MM.1S (cell line): ENCODE results near the gene DHCR7.

Experiments
- DNase-seq: peaks from one replicate; pipeline ENCODE4 v3.0.0-alpha.2; 2015
- H2AFZ ChIP-seq: fragments of 300-600 bp; sonication (generic); 2 replicates; pipeline ENCODE4 v1.6.0; 2016; ENCODE audit warnings: antibody characterized with exemption, low read length
- H3F3A ChIP-seq: fragments of 300-600 bp; sonication (generic); 2 replicates; pipeline ENCODE4 v1.6.1; 2016; ENCODE audit warnings: mild to moderate bottlenecking, antibody characterized with exemption, low read length, moderate library complexity, mixed read lengths; ENCODE audit not compliant: insufficient read depth
- H3K27ac ChIP-seq: fragments of 300-600 bp; sonication (generic); 2 replicates; pipeline ENCODE4 v1.5.1; 2016; ENCODE audit warnings: mild to moderate bottlenecking, low read length
- H3K27me3 ChIP-seq: fragments of 300-600 bp; sonication (generic); replicated peaks from 2 replicates; pipeline ENCODE4 v1.6.0; 2016; ENCODE audit warnings: low read length; ENCODE audit not compliant: insufficient read depth
- H3K36me3 ChIP-seq: fragments of 300-600 bp; sonication (generic); replicated peaks from 2 replicates; pipeline ENCODE4 v1.6.1; 2016; ENCODE audit warnings: mild to moderate bottlenecking, low read length, mixed read lengths; ENCODE audit not compliant: insufficient read depth
- H3K4me1 ChIP-seq: fragments of 300-600 bp; sonication (generic); 2 replicates; pipeline ENCODE4 v1.6.1; 2016; ENCODE audit warnings: low read length, mixed read lengths
- H3K4me2 ChIP-seq: fragments of 300-600 bp; sonication (generic); 2 replicates; pipeline ENCODE4 v1.6.0; 2016; ENCODE audit warnings: low read depth, low read length
- H3K4me3 ChIP-seq: fragments of 300-600 bp; sonication (generic); 2 replicates; pipeline ENCODE4 v1.5.1; 2016; ENCODE audit warnings: low read length, mixed read lengths
- H3K79me2 ChIP-seq: fragments of 300-600 bp; sonication (generic); 2 replicates; pipeline ENCODE4 v1.6.1; 2016; ENCODE audit warnings: mixed run types, low read length, mixed read lengths
- H3K9ac ChIP-seq: fragments of 300-600 bp; sonication (generic); 2 replicates; pipeline ENCODE4 v1.6.1; 2016; ENCODE audit warnings: low read length, mixed read lengths
- H3K9me2 ChIP-seq: fragments of 300-600 bp; sonication (generic); replicated peaks from 2 replicates; pipeline ENCODE4 v1.6.1; 2016; ENCODE audit warnings: mild to moderate bottlenecking, low read length, mixed read lengths; ENCODE audit not compliant: insufficient read depth
- H3K9me3 ChIP-seq: fragments of 300-600 bp; sonication (generic); replicated peaks from 2 replicates; pipeline ENCODE4 v1.6.1; 2016; ENCODE audit warnings: mild to moderate bottlenecking, low read length, mixed read lengths; ENCODE audit not compliant: insufficient read depth
- H4K20me1 ChIP-seq: fragments of 300-600 bp; sonication (generic); 2 replicates; pipeline ENCODE4 v1.6.1; 2016; ENCODE audit warnings: mild to moderate bottlenecking, low read length, moderate library complexity, mixed read lengths; ENCODE audit not compliant: insufficient read depth
- CTCF ChIP-seq: fragments of 300-600 bp; sonication (generic); IDR thresholded peaks from 2 replicates; pipeline ENCODE4 v1.5.1; 2016; ENCODE audit warnings: antibody characterized with exemption, low read length, mixed read lengths
- EZH2 ChIP-seq: fragments of 300-600 bp; sonication (generic); optimal IDR thresholded peaks from 2 replicates; pipeline ENCODE3; 2017; ENCODE audit warnings: low read depth, mild to moderate bottlenecking, antibody characterized with exemption, low read length, mixed read lengths
- EZH2phosphoT487 ChIP-seq: fragments of 300-600 bp; sonication (generic); IDR thresholded peaks from 2 replicates; pipeline ENCODE4 v1.6.1; 2018; ENCODE audit warnings: antibody characterized with exemption, low read length

DHCR7 gene

GRCh38 chr11:71450939-71451338, 2.7 kb upstream of the DHCR7 start:
- no peak for TF ChIP-seq EZH2
- no peak for TF ChIP-seq EZH2phosphoT487
- TF ChIP-seq CTCF: no peak
- no peaks in the 10 kb centered on the region for H4K20me1 ChIP-seq
- no peaks in the 10 kb centered on the region for H3K9me3 ChIP-seq
- no peaks in the 10 kb centered on the region for H3K27me3 ChIP-seq
- H3K9ac ChIP-seq: no peak overlapping the region
- peaks cover 10% of the 10 kb centered on the region; the same call in 1 of the 2 replicates for H3K4me1 ChIP-seq
- H3K27ac ChIP-seq: no peak overlapping the region
- no peak for DNase-seq
- H3F3A ChIP-seq: peaks cover 3% of the 10 kb centered on the region; the same call in 1 of the 2 replicates
- no peak overlapping the region for H2AFZ ChIP-seq
- no peak overlapping the region for H3K4me2 ChIP-seq
- H3K9me2 ChIP-seq: no peaks in the 10 kb centered on the region
- no peaks in the 10 kb centered on the region; the same call in 1 of the 2 replicates for H3K36me3 ChIP-seq
- H3K79me2 ChIP-seq: peaks cover 39% of the 10 kb centered on the region
- H3K4me3 ChIP-seq: no peak overlapping the region

- Histone ChIP-seq H3K4me3 (no peak overlapping the region), H2AFZ (no peak overlapping the region), H3K4me1 (peaks cover 10% of the 10 kb centered on the region; the same call in 1 of the 2 replicates), H4K20me1 (no peaks in the 10 kb centered on the region), H3K9ac (no peak overlapping the region), H3K27me3 (no peaks in the 10 kb centered on the region), H3F3A (peaks cover 3% of the 10 kb centered on the region; the same call in 1 of the 2 replicates), H3K9me2 (no peaks in the 10 kb centered on the region), H3K27ac (no peak overlapping the region), H3K4me2 (no peak overlapping the region), H3K9me3 (no peaks in the 10 kb centered on the region), H3K36me3 (no peaks in the 10 kb centered on the region; the same call in 1 of the 2 replicates), H3K79me2 (peaks cover 38% of the 10 kb centered on the region)
- no peak for DNase-seq
- TF ChIP-seq EZH2phosphoT487 (no peak), CTCF (no peak), EZH2 (no peak)
Observed at GRCh38 chr11:71450507-71450906, 2.3 kb upstream of the DHCR7 start.

GRCh38 chr11:71449596-71449995, 1.4 kb upstream of the DHCR7 start:
- no peaks in the 10 kb centered on the region for H4K20me1 ChIP-seq
- H2AFZ ChIP-seq: no peak overlapping the region
- peaks cover 3% of the 10 kb centered on the region; the same call in 1 of the 2 replicates for H3F3A ChIP-seq
- TF ChIP-seq EZH2phosphoT487 (no peak), EZH2 (no peak), CTCF (no peak)
- no peaks in the 10 kb centered on the region for H3K27me3 ChIP-seq
- DNase-seq: no peak
- peak overlapping the region; percentile 89 for H3K4me2 ChIP-seq
- peaks cover 10% of the 10 kb centered on the region; the same call in 1 of the 2 replicates for H3K4me1 ChIP-seq
- no peaks in the 10 kb centered on the region for H3K9me2 ChIP-seq
- H3K27ac ChIP-seq: no peak overlapping the region
- H3K36me3 ChIP-seq: no peaks in the 10 kb centered on the region
- peak overlapping the region; percentile 80; the same call in 1 of the 2 replicates for H3K9ac ChIP-seq
- peak overlapping the region; percentile 97 for H3K4me3 ChIP-seq
- H3K79me2 ChIP-seq: peaks cover 29% of the 10 kb centered on the region
- H3K9me3 ChIP-seq: no peaks in the 10 kb centered on the region
